HG03571 (cell line): ENCODE data around the gene BAZ2B.

Experiments
- ATAC-seq: cut with Tn5 transposase; IDR thresholded peaks from one replicate; pipeline ENCODE4 v1.9.1; 2021; ENCODE audit not compliant: unreplicated experiment

Gene BAZ2B

DNA sequence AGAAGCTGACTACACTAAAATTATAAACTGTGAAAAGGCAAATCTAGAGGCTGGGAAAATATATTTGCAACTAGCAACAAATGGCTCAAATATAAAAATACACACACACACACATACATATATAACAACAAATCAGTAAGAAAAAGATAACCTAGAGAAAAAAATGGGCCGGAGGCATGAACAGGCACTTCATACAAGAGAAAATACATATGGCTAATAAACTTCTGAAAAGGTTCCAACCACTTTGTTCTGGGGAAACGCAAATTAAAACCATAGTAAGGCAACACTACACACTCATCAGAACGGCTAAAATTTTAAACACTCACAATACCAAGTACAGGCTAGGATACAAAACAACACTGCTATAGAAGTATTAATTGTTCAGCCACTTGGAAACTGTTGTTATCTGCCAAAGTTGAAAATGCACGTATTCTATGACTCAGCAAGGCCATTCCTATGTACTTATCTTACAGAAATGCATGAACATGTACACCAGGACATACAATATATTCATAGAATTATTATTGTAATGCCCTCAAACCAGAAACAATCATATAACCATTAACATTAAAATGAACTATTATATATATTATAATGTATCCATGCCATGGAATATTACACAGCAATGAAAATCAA is 345.5 kb downstream of the BAZ2B start:
- ATAC-seq: no peak
